D721Med (cell line): ENCODE measurements around the gene SPRR2A.
"Not testable (repeated sequence)": the region's sequence is repeated elsewhere in the genome, so short reads cannot be mapped to it uniquely, and the experiment has no call there.

ENCODE experiments used
- DNase-seq: peaks from one replicate; pipeline ENCODE4 v3.0.0; 2011; ENCODE audit warnings: low spot score; ENCODE audit not compliant: insufficient read length
- FAIRE-seq: peaks from 2 replicates; lab custom pipeline; 2011; peaks lifted over from hg19 to GRCh38; lab: Jason Lieb, UNC
- TF ChIP-seq, protein P1 (sequence below): IDR thresholded peaks from 2 replicates; pipeline ENCODE4 v1.5.1; 2012; ENCODE audit warnings: mild to moderate bottlenecking, control low read depth; ENCODE audit not compliant: insufficient read depth; ENCODE audit errors: missing control alignments

SPRR2A gene

DNA sequence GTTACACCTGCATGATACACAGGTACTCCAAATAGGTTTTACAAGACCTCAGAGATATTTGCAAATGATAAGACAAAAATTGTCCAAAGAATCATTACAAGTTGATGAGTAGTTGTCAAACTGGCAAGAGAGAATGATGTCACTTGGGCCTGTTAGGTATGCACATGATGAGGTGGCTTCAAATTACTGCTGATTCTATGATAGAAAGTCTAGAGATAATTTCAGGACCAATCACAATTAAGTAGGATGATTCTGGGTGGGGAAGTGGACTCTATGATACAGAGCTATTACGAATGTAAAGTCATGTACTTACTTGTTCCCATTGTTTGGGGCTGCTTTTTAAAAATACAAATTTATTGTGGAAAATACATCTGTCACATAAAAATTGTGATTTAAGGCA lies 31.5 kb downstream of the SPRR2A start:
- no peak for DNase-seq
- no peak for FAIRE-seq
- TF ChIP-seq, protein P1, sequence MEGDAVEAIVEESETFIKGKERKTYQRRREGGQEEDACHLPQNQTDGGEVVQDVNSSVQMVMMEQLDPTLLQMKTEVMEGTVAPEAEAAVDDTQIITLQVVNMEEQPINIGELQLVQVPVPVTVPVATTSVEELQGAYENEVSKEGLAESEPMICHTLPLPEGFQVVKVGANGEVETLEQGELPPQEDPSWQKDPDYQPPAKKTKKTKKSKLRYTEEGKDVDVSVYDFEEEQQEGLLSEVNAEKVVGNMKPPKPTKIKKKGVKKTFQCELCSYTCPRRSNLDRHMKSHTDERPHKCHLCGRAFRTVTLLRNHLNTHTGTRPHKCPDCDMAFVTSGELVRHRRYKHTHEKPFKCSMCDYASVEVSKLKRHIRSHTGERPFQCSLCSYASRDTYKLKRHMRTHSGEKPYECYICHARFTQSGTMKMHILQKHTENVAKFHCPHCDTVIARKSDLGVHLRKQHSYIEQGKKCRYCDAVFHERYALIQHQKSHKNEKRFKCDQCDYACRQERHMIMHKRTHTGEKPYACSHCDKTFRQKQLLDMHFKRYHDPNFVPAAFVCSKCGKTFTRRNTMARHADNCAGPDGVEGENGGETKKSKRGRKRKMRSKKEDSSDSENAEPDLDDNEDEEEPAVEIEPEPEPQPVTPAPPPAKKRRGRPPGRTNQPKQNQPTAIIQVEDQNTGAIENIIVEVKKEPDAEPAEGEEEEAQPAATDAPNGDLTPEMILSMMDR = no peak

DNA sequence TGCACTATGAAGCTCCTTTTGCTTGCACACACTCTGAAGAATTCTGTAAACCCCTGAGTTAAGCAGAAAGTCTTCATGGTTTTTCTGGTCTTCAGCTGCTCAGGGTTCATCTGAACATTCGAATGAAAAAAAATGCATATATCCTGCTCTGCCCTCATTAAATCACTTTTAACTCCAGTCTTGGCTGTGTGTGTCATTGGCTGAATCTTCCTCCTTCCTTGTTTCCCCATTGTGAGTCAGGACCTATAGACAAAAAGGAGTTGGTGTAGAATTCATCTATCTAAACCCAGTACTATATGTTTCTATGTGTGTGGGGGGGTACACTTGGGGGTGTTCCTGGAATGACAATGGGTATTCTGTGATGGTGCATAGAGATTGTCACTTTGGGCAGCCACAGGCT lies 32.9 kb downstream of the SPRR2A start:
- TF ChIP-seq, protein P1 = no peak
- DNase-seq (no peak), FAIRE-seq (no peak)

DNA sequence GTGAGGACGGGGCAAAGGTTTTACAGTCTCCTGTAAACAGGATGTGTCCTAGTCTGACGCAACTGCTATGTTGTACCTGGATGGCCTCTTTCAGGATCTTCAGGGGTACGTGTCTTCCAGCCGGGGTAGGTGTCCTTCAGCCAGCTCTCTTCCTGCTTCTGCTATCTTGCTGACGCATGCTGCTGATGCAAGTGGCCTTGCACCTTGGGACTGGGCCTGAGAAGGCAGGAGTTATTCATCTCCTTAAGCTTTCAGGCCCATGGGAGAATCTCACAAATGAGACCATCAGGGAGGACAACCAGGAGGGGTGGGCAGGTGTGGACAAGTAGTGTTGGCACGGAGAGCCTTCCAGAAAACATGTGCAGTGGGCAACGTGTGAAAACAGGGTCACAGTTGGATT lies 34.2 kb downstream of the SPRR2A start:
- no peak for FAIRE-seq
- TF ChIP-seq, protein P1 = no peak
- DNase-seq = no peak

DNA sequence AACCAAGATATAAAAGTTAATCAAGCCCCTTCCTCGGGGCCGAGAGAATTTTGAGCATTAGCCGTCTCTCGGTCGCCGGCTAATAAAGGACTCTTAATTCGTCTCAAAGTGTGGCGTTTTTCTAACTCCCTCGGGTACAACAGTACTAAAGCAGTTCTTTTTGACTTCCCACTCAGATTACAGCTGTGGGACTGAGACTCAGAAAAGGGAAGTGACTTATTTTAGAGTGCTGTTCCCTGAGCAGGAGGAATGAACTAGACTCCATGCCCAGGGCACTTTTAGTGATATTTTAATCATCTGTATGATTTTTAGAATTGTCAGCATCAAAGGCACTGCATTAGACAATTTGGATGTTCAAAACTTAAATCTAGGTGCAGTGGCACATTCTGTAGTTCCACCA lies 35.0 kb downstream of the SPRR2A start:
- not testable (repeated sequence) for DNase-seq, FAIRE-seq

DNA sequence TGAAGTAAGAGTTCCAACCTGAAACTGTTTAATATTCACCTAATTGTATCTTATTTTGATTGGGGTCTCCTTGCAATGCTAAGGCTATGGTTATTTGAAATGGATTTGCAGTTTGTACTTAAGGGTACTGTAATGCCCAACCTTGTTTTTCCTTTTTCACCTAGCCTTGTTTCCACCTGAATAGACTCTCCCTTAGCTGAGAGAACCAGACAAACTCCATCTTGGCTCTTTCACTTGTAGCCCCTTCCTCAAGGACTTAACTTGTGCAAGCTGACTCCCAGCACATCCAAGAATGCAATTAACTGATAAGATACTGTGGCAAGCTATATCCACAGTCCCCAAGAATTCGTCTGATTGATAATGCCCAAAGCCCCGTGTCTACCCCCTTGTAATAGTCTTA lies 35.5 kb downstream of the SPRR2A start:
- not testable (repeated sequence) for FAIRE-seq, DNase-seq

DNA sequence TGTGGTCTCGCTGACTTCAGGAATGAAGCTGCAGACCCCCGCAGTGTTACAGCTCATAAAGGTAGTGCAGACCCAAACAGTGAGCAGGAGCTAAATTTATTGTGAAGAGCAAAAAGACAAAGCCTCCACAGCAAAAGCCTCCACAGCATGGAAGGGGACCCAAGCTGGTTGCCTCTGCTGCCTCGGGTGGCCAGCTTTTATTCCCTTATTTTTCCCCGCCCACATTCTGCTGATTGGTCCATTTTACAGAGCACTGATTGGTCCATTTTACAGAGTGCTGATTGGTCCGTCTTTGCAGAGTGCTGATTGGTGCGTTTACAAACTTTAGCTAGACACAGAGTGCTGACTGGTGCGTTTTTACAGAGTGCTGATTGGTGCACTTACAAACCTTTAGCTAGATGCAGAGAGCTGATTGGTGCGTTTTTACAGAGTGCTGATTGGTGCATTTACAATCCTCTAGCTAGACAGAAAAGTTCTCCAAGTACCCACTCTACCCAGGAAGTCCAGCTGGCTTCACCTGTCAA lies 46.0 kb downstream of the SPRR2A start:
- DNase-seq, FAIRE-seq: not testable (repeated sequence)
